NCI-H1417 treated with DMSO at 0.1 percent for 48 hours (cell line): Measurements from ENCODE around the gene CCDC30.
"Not testable (repeated sequence)": the region's sequence is repeated elsewhere in the genome, so short reads cannot be mapped to it uniquely, and the experiment has no call there.

Source experiments
- DNase-seq: peaks from one replicate; lab custom pipeline; 2025; lab: John Stamatoyannopoulos, UW

The CCDC30 gene

GRCh38 chr1:42529724-42530181 is 66.7 kb downstream of the CCDC30 start:
- no peak for DNase-seq

- no peak for DNase-seq
These were observed 68.0 kb downstream of the CCDC30 start for GRCh38 chr1:42531043-42531442.

GRCh38 chr1:42533101-42533863 is 70.2 kb downstream of the CCDC30 start:
- DNase-seq: no peak

- DNase-seq: no peak
These were observed 78.0 kb downstream of the CCDC30 start for GRCh38 chr1:42541104-42541503.

- no peak for DNase-seq
These were observed 88.1 kb downstream of the CCDC30 start for GRCh38 chr1:42551180-42551579.

GRCh38 chr1:42551590-42551989 is 88.5 kb downstream of the CCDC30 start:
- DNase-seq: no peak

GRCh38 chr1:42552636-42553035 is 89.5 kb downstream of the CCDC30 start:
- DNase-seq: no peak

GRCh38 chr1:42557230-42557851 is 94.3 kb downstream of the CCDC30 start:
- no peak for DNase-seq

GRCh38 chr1:42567038-42567437 is 104.0 kb downstream of the CCDC30 start:
- DNase-seq: no peak

GRCh38 chr1:42576935-42577334 is 113.8 kb downstream of the CCDC30 start:
- DNase-seq: no peak

GRCh38 chr1:42586016-42586415 is 122.9 kb downstream of the CCDC30 start:
- no peak for DNase-seq

GRCh38 chr1:42587753-42588152 is 124.7 kb downstream of the CCDC30 start:
- DNase-seq: no peak

- no peak for DNase-seq
These were observed 129.7 kb downstream of the CCDC30 start for GRCh38 chr1:42592811-42593210.

GRCh38 chr1:42593486-42594100 is 130.5 kb downstream of the CCDC30 start:
- no peak for DNase-seq

- DNase-seq: no peak
These were observed 138.4 kb downstream of the CCDC30 start for GRCh38 chr1:42601472-42601871.

- DNase-seq: no peak
These were observed 150.7 kb downstream of the CCDC30 start for GRCh38 chr1:42613803-42614131.

- DNase-seq: no peak
These were observed 155.8 kb downstream of the CCDC30 start for GRCh38 chr1:42618866-42619265.

- no peak for DNase-seq
These were observed 157.2 kb downstream of the CCDC30 start for GRCh38 chr1:42620307-42620706.

GRCh38 chr1:42621180-42621579 is 158.1 kb downstream of the CCDC30 start:
- DNase-seq: not testable (repeated sequence)

GRCh38 chr1:42627205-42627604 is 164.1 kb downstream of the CCDC30 start:
- not testable (repeated sequence) for DNase-seq

- DNase-seq: no peak
These were observed 176.0 kb downstream of the CCDC30 start for GRCh38 chr1:42639116-42639515.

- no peak for DNase-seq
These were observed 183.0 kb downstream of the CCDC30 start for GRCh38 chr1:42646056-42646455.

GRCh38 chr1:42657201-42657600 is 194.1 kb downstream of the CCDC30 start:
- DNase-seq: no peak
